ENCODE results near the gene SLC9A7.
"Not testable (repeated sequence)": the region's sequence is repeated elsewhere in the genome, so short reads cannot be mapped to it uniquely, and the experiment has no call there.

The SLC9A7 gene

DNA sequence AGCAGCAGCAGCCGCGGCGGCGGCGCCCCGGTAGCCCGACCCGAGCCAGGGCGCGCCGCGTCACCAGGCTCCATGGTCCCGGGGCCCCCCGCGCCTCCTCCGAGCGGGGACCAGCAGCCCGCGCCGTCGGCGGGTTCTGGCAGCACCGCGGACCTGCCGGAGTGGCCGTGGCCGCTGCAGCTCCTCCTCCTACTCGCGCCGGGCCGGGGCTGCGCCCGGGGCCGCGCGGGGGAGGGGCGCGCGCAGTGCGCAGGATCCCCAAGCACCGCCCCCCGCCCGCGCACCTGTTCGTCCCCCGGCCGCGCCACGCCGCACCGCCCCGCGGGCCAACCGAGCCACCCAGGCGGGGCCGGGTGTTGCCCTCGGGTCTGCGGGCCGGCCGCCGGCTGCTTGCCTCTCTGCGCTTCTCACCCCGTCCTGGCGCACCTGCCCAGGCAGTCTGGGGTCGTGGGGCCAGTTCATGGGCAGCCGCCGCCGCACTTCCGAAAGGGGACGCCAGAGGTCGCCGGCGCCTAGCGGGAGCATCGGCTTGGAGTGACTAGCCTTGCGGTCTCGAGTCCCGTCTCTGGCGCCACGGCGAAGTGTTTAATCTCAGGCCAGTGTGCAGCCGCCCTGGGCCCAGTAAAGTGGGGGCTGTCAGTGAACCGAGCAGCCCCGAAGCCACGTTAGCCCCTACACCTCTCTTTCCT, at the start of gene SLC9A7:
Gene SLC9A7, minus strand, starts transcription at position 163 of the 689 bp plus-strand sequence. Its CDS starts 89 bp downstream, at position 74.
- in situ Hi-C loops (cut with HindIII; ENCODE audit: low pct_ligation_motif_present, low pct_unique_long_range_greater_than_20kb, low sequenced_read_pairs): no loop called here
- peak; percentile 58 for DNase-seq

DNA sequence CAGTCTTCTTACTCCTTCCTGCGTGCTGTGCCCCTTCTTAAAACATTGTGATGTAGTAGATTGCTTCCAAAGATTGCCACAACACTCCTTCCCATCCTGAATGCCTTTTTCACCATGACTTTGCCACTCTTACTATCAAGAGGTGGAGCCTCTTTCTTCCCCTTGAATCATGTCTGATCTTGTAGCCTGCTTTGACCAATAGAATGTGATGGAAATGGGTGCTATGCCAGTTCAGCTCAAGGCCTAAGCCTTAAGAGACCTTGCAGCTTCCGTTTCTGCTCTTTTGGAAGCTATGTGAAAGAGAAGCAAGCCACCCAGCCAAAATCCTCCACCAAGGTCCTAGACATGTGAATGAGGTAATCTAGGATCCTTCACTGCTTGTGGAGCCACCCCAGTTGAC, 46.4 kb upstream of the SLC9A7 start:
- DNase-seq: no peak
- in situ Hi-C loops (cut with HindIII; ENCODE audit: low pct_ligation_motif_present, low pct_unique_long_range_greater_than_20kb, low sequenced_read_pairs): no loop called here

DNA sequence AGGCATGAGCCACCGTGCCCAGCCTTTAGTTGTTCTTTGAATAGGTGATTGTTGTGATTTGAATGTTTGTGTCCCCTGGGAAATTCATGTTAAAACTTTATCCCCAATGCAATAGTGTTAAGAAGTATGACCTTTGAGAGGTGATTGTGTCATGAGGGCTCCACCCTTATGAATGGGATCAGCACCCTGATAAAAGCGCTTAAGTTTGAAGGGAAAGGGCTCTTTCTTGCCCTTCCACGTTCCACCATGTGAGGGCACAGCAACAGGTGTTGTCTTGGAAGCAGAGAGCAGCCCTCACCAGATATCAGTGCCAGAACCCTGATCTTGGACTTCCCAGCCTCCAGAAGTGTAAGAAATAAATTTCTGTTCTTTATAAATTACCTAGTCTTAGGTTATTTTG, 44.2 kb upstream of the SLC9A7 start:
- in situ Hi-C loops (cut with HindIII; ENCODE audit: low pct_ligation_motif_present, low pct_unique_long_range_greater_than_20kb, low sequenced_read_pairs): no loop called here
- DNase-seq: peak; percentile 18

DNA sequence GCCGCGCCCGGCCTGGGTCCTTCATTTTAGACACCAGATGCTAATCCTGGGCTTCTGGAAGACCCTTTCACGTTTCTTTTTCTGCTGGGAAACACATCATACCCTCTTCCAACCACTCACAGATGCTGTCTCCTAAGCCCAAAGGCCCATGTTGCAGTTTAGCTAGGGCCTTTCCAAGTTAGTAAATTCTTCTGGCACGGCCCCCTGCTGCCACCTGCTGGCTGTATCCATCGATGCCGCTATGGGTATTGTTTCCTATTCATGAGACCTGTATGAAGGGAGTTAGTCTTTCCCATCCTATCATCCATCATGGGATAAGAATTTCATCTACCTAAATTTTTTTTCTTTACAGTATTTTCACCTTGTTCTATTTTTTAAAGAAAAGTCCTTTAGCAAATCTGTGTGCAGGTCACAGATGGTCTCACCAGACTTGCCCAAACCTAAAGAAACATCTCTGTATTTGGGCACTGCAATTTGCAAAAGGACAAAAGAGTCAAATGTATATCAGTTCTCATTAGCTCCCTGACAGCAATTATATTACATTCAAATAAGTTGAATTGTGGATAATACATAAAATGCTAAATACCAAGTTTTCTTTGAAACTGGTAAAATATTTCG, 37.8 kb upstream of the SLC9A7 start:
- peak; percentile 49 for DNase-seq
- in situ Hi-C loops (cut with HindIII; ENCODE audit: low pct_ligation_motif_present, low pct_unique_long_range_greater_than_20kb, low sequenced_read_pairs): no loop called here

DNA sequence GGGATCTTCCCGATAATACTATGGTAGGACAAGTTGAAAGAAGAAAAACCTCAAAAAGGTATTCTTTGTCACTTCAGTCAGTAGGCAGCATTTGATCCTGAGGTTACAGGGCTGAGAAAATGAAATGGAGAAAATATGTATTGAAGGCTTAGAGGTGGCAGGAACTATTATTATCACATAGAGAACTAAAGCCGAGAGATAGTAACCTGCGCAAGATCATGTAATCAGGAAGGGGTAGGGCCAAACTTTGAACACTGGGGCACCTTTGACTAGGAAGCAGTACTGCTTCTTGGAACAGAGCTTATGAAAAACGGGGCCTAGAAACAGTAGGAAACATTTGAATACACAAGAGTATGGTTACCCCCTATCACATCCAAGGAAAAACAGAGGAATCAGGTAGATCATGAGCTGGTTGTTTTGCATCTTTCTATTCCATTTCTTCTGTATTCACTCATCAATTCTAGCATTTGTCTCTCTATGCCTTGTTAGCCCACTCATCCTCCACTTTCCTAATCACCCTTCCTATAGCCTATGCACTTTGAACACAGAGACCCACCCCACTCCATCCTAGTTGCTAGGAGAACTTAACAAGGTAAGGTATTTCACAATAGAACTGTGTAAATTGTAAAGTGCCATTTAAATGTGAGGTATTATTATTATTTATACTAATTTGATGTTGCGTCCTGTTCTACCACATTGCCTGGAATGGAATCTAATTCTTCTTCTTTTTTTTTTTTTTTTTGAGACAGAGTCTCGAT, 34.6 kb upstream of the SLC9A7 start:
- no peak for DNase-seq
- in situ Hi-C loops (cut with HindIII; ENCODE audit: low pct_ligation_motif_present, low pct_unique_long_range_greater_than_20kb, low sequenced_read_pairs): no loop called here

DNA sequence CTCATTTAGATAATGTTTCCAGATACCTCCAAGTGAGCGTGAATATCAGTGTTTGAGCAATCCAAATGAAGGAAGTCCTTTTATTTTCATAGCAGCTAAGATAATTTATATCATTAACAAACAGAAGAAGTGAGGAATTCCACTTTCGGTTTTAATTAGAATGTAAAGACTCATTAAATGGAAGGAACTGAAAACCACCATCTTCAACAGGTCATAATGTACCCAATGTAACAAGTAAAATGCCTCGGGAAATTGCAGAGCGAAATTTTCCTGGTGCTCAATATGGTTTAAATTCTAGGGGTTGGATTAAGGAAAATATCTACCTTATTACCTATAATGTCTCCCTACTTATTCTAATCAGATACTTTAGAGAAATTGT, 33.9 kb upstream of the SLC9A7 start:
- in situ Hi-C loops (cut with HindIII; ENCODE audit: low pct_ligation_motif_present, low pct_unique_long_range_greater_than_20kb, low sequenced_read_pairs): no loop called here
- DNase-seq: no peak

DNA sequence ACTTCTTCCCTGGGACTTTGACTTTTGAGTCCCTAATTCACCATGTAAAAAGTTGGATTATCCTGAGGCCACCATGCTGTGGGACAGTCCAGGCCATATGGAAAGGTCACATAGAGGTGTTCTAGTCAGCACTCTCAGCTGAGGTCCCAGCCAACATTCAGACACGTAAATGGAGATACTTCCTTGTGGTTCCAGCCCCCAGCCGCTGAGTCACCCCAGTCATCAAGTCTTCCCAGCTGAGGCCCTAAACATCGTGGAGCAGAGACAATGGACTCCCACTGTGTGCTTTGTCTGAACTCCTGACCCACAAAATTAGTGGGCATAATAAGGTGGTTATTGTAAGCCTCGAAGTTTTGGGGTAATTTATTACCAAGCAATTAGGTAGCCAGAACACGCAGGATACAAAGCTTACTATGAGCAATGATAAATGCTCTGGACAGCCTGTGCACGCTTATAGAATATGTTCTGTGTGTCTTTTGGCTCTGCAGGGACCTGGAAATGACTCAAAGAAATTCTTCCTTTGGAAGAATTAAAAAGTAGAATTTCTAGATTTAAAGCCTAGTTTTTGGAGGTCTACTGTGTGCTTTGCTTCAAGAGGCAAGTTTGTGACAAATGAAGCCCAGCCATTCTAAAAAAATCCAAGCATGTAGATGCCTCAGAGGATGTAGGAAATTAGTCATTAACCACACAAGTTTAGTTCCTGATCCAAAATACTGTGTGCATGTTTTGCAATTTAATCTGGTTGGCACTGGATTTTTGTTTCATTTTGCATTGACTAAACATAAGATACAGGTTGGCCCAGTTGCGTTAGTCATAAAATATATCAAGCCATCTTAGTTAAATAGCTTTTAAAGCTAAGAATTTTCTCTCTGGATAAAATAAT, 33.2 kb upstream of the SLC9A7 start:
- peak; percentile 58 for DNase-seq
- in situ Hi-C loops (cut with HindIII; ENCODE audit: low pct_ligation_motif_present, low pct_unique_long_range_greater_than_20kb, low sequenced_read_pairs): no loop called here

DNA sequence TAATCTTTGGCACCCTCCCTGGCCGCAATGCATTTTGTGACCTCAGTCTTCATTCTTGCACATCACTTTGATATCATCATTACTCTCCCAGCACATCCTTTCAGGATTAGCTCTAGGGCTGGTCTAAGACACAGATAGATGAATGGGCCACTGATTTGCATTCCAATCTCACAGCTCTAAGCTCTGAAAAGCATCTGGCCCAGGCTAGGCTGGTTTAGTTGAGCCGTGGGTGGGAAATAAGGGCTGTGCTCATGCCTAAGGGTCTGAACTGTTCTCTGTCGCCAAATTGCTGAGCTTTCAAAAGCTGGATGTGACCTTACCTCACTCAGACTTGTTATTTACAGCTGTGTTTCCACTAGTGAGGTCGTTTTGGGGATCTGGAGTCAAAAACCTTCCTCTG, 30.0 kb upstream of the SLC9A7 start:
- DNase-seq: no peak
- in situ Hi-C loops (cut with HindIII; ENCODE audit: low pct_ligation_motif_present, low pct_unique_long_range_greater_than_20kb, low sequenced_read_pairs): no loop called here

DNA sequence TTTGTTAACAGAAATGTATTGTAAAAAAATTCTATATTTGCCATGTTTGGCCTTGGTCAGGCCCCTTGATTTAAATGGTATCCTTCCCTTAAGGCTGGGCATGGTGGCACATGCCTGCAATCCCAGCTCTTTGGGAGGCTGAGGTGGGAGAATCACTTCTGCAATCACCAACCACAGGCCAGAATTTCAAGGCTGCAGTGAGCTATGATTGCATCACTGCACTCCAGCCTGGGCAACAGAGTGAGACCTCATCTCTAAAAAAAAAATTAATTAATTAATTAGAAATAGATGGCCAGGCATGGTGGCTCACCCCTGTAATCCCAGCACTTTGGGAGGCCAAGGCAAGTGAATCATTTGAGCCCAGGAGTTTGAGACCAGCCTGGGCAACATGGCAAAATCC, 25.5 kb upstream of the SLC9A7 start:
- in situ Hi-C loops (cut with HindIII; ENCODE audit: low pct_ligation_motif_present, low pct_unique_long_range_greater_than_20kb, low sequenced_read_pairs); DNase-seq: not testable (repeated sequence)

DNA sequence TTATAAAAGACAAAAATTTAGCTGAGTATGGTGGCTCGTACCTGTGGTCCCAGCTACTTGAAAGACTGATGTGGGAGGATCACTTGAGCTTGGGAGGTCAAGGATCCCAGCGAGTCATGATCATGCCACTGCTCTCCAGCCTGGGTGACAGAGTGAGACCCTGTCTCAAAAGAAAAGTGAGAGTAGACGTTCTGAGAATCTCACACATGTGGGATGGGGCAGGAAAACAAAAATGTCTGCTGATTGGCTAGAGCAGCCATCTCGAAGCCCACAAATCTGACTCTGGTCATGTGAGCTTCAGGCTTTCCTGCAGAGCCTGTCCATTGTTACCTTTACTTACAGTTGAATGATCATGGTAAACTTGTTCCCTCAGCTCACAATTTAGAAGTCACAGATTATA, 23.1 kb upstream of the SLC9A7 start:
- in situ Hi-C loops (cut with HindIII; ENCODE audit: low pct_ligation_motif_present, low pct_unique_long_range_greater_than_20kb, low sequenced_read_pairs): no loop called here
- DNase-seq: no peak

DNA sequence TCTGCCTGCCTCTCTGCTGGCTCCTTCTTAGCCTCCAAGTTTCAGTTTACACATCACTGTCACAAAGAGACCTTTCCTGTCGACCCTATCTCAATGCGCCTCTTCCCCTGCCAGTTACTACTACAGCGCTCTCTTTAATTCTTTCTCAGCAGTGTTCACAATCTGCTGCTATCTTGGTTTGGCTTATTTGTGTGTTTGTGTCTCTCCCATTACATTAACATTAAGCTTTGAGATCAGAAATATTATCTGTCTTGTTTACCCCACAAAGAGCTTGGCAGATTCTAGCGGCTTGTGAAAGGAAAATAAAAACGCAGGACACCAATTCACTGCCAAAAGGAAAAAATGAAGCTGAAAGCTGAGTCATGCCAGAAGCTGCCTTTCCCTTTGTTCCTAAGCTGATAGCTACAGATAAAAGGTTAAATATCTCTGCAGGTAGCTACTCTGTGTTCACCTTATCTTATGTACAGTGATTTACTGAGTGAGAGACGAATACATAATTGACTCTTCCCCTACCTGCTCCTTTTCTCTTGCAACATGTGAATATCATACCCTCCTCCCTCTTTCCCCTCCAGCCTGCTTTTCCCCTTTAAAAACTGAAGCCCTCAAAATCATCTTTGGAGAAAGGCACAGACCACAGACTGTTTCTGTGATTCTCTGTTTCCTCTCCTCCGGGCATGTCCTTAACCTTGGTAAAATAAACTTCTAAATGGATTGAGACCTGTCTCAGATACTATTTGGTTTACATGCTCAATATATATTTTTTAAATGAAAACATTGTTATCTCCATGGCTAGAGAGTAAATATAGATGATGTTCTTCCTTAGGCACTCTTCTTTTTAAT, 19.3 kb upstream of the SLC9A7 start:
- DNase-seq: no peak
- in situ Hi-C loops (cut with HindIII; ENCODE audit: low pct_ligation_motif_present, low pct_unique_long_range_greater_than_20kb, low sequenced_read_pairs): no loop called here

DNA sequence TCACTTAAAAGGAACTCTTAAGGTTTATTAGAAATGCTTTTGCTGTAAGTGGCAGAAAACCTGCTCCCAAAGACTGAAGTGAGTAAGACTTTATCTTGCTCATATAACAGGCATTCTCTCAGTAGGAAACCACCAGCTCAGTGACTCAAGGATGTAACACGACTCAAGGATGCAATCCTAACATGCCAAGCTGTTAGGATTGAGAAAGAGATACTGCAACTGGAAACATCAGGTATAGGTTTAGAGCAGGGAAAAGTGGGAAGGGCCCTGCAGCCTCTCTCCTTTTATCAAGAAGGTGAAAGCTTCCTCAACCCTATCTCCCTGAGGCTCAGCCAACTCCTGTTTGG, 11.9 kb upstream of the SLC9A7 start:
- peak; percentile 51 for DNase-seq
- in situ Hi-C loops (cut with HindIII; ENCODE audit: low pct_ligation_motif_present, low pct_unique_long_range_greater_than_20kb, low sequenced_read_pairs): no loop called here

DNA sequence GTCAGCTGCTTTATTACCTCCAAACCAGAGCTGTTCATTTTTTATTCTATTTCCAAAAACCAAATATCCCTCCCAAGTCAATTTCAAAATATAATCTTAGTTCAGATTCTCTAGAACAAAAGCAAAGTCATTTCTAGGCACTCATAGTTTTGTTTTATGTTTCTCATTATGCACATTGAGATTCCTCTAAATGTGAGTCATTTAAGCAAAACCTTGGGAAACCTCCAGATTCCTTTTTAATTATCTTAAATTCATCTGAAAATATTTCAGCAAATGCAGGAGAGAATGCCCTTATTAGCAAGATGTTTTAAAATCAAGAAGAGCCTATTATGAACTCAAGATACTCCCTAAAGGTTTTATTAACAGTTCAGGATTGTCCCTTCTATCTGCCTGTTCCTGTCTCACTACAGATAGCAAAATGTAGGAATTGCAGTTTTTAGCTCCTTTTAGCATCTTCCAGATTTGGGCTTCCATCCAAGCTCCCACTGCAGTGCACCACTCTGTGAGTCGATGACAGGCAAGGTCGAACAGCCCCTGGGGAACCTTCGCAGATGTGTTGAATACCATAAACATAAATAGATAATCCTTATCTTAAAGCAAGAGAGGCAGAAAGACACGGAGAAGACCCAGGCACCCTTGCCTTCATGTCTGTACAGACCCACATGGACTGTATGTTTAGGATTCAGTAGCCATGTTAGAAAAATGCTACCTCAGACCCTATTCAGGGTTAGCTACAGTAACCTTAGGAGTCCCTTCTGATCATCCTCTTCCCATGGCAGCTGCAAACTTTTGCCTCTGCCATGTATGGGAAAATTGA, 11.3 kb upstream of the SLC9A7 start:
- in situ Hi-C loops (cut with HindIII; ENCODE audit: low pct_ligation_motif_present, low pct_unique_long_range_greater_than_20kb, low sequenced_read_pairs): no loop called here
- DNase-seq: no peak

DNA sequence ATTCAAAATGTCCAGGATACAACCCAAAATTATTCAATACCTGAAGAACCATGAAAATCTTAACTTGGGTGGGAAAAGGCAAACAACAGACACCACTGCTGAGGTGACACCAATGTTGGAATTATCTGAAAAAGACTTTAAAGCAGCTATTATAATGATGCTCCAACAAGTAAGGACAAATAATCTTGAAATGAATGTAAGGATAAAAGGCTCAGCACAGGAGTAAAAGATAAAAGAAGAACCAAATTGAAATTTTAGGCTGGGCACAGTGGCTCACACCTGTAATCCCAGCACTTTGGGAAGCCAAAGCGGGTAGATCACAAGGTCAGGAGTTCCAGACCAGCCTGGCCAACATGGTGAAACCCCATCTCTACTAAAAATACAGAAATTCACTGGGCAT, 4.0 kb upstream of the SLC9A7 start:
- in situ Hi-C loops (cut with HindIII; ENCODE audit: low pct_ligation_motif_present, low pct_unique_long_range_greater_than_20kb, low sequenced_read_pairs): no loop called here
- DNase-seq: no peak

DNA sequence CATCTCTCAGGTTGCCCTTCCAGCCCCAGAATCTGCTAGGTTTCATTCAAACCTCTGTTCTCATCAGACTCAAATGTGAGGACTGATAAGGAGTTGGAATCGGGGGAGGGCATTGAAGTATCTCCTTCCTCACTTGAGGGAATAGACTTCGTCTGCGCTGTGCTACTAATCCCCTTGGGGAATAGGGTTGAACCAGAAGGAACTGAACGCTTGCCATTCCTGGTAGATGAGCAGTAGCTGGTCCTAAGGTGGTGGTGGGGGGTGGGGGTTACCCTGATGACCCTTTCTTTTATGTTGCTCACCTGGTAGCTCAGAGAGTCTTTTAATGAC, 692 bp upstream of the SLC9A7 start:
- DNase-seq: no peak
- in situ Hi-C loops (cut with HindIII; ENCODE audit: low pct_ligation_motif_present, low pct_unique_long_range_greater_than_20kb, low sequenced_read_pairs): no loop called here

DNA sequence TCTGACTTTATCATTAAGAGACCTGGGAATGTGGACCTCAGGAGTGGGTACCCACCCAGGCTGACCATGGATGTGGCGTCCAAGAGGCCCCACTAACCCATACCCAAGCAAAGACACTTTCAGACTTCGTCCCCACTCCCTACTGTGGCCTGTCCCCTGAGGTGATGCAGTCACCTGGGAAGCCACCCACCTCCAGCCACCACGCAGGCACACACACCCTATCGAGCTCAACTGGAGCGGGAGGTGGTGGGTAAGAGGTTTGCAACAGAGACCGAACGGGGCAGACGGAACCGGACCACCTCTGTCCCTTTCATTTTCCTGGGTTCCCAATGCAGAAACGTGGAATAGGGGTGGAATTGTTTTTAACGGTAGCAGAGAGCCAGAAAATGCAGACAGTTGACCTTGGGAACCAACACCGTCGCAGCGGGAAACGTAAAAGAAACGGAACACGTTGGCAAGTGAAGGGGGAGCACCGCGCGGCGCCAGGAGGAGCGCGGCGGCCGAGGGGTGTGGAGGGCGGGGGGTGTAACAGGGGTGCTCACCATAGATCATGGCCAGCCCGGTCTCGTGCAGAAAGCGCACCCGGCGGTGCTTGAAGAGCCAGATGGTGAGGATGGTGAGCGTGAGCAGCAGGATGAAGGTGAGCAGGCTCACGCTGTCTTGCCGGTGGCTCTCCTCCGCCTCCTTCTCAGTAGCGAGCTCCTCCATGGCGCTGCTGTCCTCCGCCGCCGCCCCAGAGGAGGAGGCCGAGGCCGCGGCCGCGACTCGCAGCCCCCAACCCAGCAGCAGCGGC, 559 bp downstream of the SLC9A7 start:
- DNase-seq: peak; percentile 7
- in situ Hi-C loops (cut with HindIII; ENCODE audit: low pct_ligation_motif_present, low pct_unique_long_range_greater_than_20kb, low sequenced_read_pairs): no loop called here

DNA sequence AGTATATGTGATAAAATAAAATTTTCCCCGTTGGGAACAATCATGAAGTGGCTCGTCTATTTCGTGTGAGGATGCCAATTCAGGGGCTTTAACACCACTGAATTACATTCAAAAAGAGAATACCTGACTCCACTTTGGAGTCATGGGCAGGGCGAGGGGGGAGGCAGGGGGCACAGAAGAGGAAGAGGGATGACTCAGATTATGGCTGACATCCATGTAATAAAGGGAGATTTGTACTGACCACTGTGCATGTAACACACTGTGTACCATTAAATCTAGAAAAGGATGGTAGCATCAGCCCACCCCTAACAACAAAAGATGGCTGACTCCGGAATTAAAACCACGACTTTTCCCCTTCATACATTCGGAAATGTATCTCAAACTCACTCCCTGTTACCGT, 1.3 kb downstream of the SLC9A7 start:
- DNase-seq: no peak

More for the DNA sequence above, 1.3 kb downstream of the SLC9A7 start:
- in situ Hi-C loops (cut with HindIII; ENCODE audit: low pct_ligation_motif_present, low pct_unique_long_range_greater_than_20kb, low sequenced_read_pairs): no loop called here
